Trophoblast cell (in vitro differentiated cells and primary cell): Measurements from ENCODE around the gene GALNTL6.

Experiments used
- DNase-seq, 2 donors: peaks; one replicate each; pipeline ENCODE4 v3.0.0-alpha.2; 2016
- H2AFZ ChIP-seq: 2 replicates; pipeline ENCODE4 v1.6.1; 2013; ENCODE audit warnings: low read length, moderate library complexity, mild to moderate bottlenecking; ENCODE audit not compliant: insufficient read depth, poor library complexity
- H2AK5ac ChIP-seq: 2 replicates; pipeline ENCODE4 v1.6.1; 2013; ENCODE audit warnings: mild to moderate bottlenecking, low read length
- H2BK120ac ChIP-seq: 2 replicates; pipeline ENCODE4 v1.6.1; 2013; ENCODE audit warnings: low read length, mild to moderate bottlenecking, moderate library complexity; ENCODE audit not compliant: insufficient read depth, poor library complexity
- H2BK12ac ChIP-seq: 2 replicates; pipeline ENCODE4 v1.6.1; 2013; ENCODE audit warnings: mild to moderate bottlenecking, low read length, moderate library complexity
- H2BK5ac ChIP-seq: 2 replicates; pipeline ENCODE4 v1.6.1; 2013; ENCODE audit warnings: low read length, low read depth, moderate library complexity, mild to moderate bottlenecking; ENCODE audit not compliant: poor library complexity
- H3K14ac ChIP-seq: 2 replicates; pipeline ENCODE4 v1.6.1; 2013; ENCODE audit warnings: mild to moderate bottlenecking, low read length
- H3K18ac ChIP-seq: 2 replicates; pipeline ENCODE4 v1.6.1; 2013; ENCODE audit warnings: mild to moderate bottlenecking, low read length
- H3K23ac ChIP-seq: 2 replicates; pipeline ENCODE4 v1.6.1; 2013; ENCODE audit warnings: low read length
- H3K27ac ChIP-seq: 2 replicates; pipeline ENCODE4 v1.5.1; 2013; ENCODE audit warnings: low read depth, mild to moderate bottlenecking, inconsistent platforms, low read length, moderate library complexity
- H3K27me3 ChIP-seq: 2 replicates; pipeline ENCODE4 v1.6.1; 2013; ENCODE audit warnings: inconsistent platforms, mild to moderate bottlenecking, low read length, moderate library complexity; ENCODE audit not compliant: insufficient read depth
- H3K36me3 ChIP-seq, 2 experiments: 1 replicate in 1 of 2; 2 replicates in 1 of 2; pipeline ENCODE4 v1.6.1; 2013; ENCODE audit warnings: low read length in 2 of 2, mild to moderate bottlenecking in 2 of 2, moderate library complexity in 1 of 2; ENCODE audit not compliant: insufficient read depth in 2 of 2, control insufficient read depth in 1 of 2
- H3K4ac ChIP-seq: 2 replicates; pipeline ENCODE4 v1.6.1; 2013; ENCODE audit warnings: low read depth, mild to moderate bottlenecking, low read length, moderate library complexity
- H3K4me1 ChIP-seq, 2 experiments: 1 replicate in 1 of 2; 2 replicates in 1 of 2; pipeline ENCODE4 v1.6.1; 2013; ENCODE audit warnings: low read length in 2 of 2, mild to moderate bottlenecking in 2 of 2, moderate library complexity in 1 of 2; ENCODE audit not compliant: insufficient read depth in 2 of 2, control insufficient read depth in 1 of 2
- H3K4me2 ChIP-seq: 2 replicates; pipeline ENCODE4 v1.6.1; 2013; ENCODE audit warnings: inconsistent platforms, mild to moderate bottlenecking, low read length, moderate library complexity
- H3K4me3 ChIP-seq: 2 replicates; pipeline ENCODE4 v1.5.1; 2013; ENCODE audit warnings: mild to moderate bottlenecking, low read depth, low read length, inconsistent platforms
- H3K79me1 ChIP-seq: one replicate; pipeline ENCODE4 v1.6.1; 2013; ENCODE audit warnings: low read length
- H3K79me2 ChIP-seq: 2 replicates; pipeline ENCODE4 v1.6.1; 2013; ENCODE audit warnings: low read length, mild to moderate bottlenecking; ENCODE audit not compliant: control insufficient read depth, insufficient read depth, poor library complexity
- H3K9ac ChIP-seq: 2 replicates; pipeline ENCODE4 v1.6.1; 2013; ENCODE audit warnings: mild to moderate bottlenecking, low read length
- H3K9me3 ChIP-seq: 2 replicates; pipeline ENCODE4 v1.6.1; 2013; ENCODE audit warnings: low read depth, mild to moderate bottlenecking, control low read depth, inconsistent platforms, low read length; ENCODE audit not compliant: insufficient read depth
- H4K12ac ChIP-seq: 2 replicates; pipeline ENCODE4 v1.6.1; 2013; ENCODE audit warnings: low read depth, mild to moderate bottlenecking, low read length, moderate library complexity
- H4K8ac ChIP-seq: 2 replicates; pipeline ENCODE4 v1.6.1; 2013; ENCODE audit warnings: low read depth, mild to moderate bottlenecking, low read length, moderate library complexity
- H4K91ac ChIP-seq: one replicate; pipeline ENCODE4 v1.6.1; 2013; ENCODE audit warnings: low read depth, mild to moderate bottlenecking, low read length, moderate library complexity
- WGBS: extraction: QIAGEN DNeasy Blood & Tissue Kit; methylation state at CpG from one replicate; pipeline ENCODE4 v1.1.7; 2013; ENCODE audit warnings: missing lambda C conversion rate; ENCODE audit not compliant: insufficient read length, insufficient coverage; ENCODE audit errors: extremely low coverage; 5-methylcytosine and 5-hydroxymethylcytosine counted together

Gene GALNTL6

GRCh38 chr4:172220679-172221078, 407.5 kb downstream of the GALNTL6 start:
- no peak overlapping the region for H3K9ac ChIP-seq
- H4K8ac ChIP-seq, result no peak overlapping the region
- H3K4me3 ChIP-seq, result no peak overlapping the region
- no peaks in the 10 kb centered on the region for H3K4me1 ChIP-seq
- no peak overlapping the region for H3K23ac ChIP-seq
- no CpG with 5 or more reads among the region's 1 CpG for WGBS
- H3K27ac ChIP-seq, result no peak overlapping the region
- H3K14ac ChIP-seq, result no peak overlapping the region
- no peak overlapping the region for H3K18ac ChIP-seq
- no peak overlapping the region for H3K4me2 ChIP-seq
- H3K79me1 ChIP-seq, result no peaks in the 10 kb centered on the region
- no peaks in the 10 kb centered on the region for H3K27me3 ChIP-seq
- H2BK5ac ChIP-seq, result no peak overlapping the region
- H2AFZ ChIP-seq, result no peak overlapping the region
- no peak overlapping the region for H2AK5ac ChIP-seq
- H2BK120ac ChIP-seq, result no peak overlapping the region
- no peak overlapping the region for H4K91ac ChIP-seq
- H3K4ac ChIP-seq, result no peak overlapping the region
- H3K36me3 ChIP-seq, result no peaks in the 10 kb centered on the region
- H3K9me3 ChIP-seq, result no peaks in the 10 kb centered on the region
- H4K12ac ChIP-seq, result no peak overlapping the region
- DNase-seq, result no peak
- no peaks in the 10 kb centered on the region for H3K79me2 ChIP-seq
- H2BK12ac ChIP-seq, result no peak overlapping the region

DNA sequence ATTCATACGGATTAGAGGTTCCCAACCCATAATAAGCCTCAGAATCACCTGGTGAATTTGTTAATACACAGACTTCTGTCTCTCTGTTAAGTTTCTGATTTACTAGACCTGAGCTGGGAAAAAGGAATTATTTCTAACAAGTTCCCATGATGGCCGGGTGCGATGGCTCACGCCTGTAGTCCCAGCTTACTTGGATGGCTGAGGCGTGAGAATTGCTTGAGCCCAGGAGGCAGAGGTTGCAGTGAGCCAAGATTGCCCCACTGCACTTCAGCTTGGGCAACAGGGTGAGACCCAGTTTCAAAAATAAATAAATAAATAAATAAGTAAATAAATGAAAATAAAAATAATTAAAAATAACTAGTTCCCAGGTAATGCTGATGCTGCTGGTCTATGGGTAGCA, 412.3 kb downstream of the GALNTL6 start:
- H3K4ac ChIP-seq, result no peak overlapping the region
- H3K79me1 ChIP-seq, result no peaks in the 10 kb centered on the region
- DNase-seq, result no peak
- no peak overlapping the region for H3K4me2 ChIP-seq
- no peaks in the 10 kb centered on the region for H3K9me3 ChIP-seq
- H4K8ac ChIP-seq, result no peak overlapping the region
- no peak overlapping the region for H3K27ac ChIP-seq
- no peak overlapping the region for H2BK5ac ChIP-seq
- no peak overlapping the region for H2AFZ ChIP-seq
- no peak overlapping the region for H4K12ac ChIP-seq
- H3K4me1 ChIP-seq, result no peaks in the 10 kb centered on the region
- no peak overlapping the region for H3K23ac ChIP-seq
- no peak overlapping the region for H2BK12ac ChIP-seq
- no CpG with 5 or more reads among the region's 5 CpGs for WGBS
- no peak overlapping the region for H2AK5ac ChIP-seq
- no peak overlapping the region for H3K9ac ChIP-seq
- H3K14ac ChIP-seq, result no peak overlapping the region
- H3K36me3 ChIP-seq, result no peaks in the 10 kb centered on the region
- H3K4me3 ChIP-seq, result no peak overlapping the region
- H2BK120ac ChIP-seq, result no peak overlapping the region
- H3K79me2 ChIP-seq, result no peaks in the 10 kb centered on the region
- H3K18ac ChIP-seq, result no peak overlapping the region
- no peaks in the 10 kb centered on the region for H3K27me3 ChIP-seq
- H4K91ac ChIP-seq, result no peak overlapping the region

DNA sequence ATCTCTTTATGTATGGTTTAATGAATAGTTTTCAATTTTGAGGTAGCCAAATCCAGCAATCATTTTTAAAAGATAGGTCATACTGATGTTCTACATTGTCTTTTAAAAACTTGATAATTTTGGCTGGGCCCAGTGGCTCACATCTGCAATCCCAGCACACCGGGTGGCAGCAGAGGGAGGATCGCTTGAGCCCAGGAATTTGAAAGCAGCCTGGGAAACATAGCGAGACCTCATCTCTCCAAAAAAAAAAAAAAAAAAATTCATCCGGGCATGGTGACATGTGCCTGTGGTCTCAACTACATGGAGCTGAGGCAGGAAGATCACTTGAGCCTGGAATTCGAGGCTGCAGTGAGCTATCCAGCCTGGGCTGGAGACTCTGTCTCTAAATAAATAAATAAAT, 419.8 kb downstream of the GALNTL6 start:
- Histone ChIP-seq H3K79me2 (no peaks in the 10 kb centered on the region), H3K4me1 (no peaks in the 10 kb centered on the region), H4K12ac (no peak overlapping the region), H2BK12ac (no peak overlapping the region), H2BK5ac (no peak overlapping the region), H3K27me3 (no peaks in the 10 kb centered on the region), H3K27ac (no peak overlapping the region), H3K9me3 (no peaks in the 10 kb centered on the region), H2BK120ac (no peak overlapping the region), H4K91ac (no peak overlapping the region), H4K8ac (no peak overlapping the region), H2AK5ac (no peak overlapping the region), H3K36me3 (no peaks in the 10 kb centered on the region), H3K14ac (no peak overlapping the region), H3K4me3 (no peak overlapping the region), H3K79me1 (no peaks in the 10 kb centered on the region), H3K4me2 (no peak overlapping the region), H3K9ac (no peak overlapping the region), H3K23ac (no peak overlapping the region), H3K18ac (no peak overlapping the region), H2AFZ (no peak overlapping the region), H3K4ac (no peak overlapping the region)
- no CpG with 5 or more reads among the region's 5 CpGs for WGBS
- DNase-seq, result no peak

DNA sequence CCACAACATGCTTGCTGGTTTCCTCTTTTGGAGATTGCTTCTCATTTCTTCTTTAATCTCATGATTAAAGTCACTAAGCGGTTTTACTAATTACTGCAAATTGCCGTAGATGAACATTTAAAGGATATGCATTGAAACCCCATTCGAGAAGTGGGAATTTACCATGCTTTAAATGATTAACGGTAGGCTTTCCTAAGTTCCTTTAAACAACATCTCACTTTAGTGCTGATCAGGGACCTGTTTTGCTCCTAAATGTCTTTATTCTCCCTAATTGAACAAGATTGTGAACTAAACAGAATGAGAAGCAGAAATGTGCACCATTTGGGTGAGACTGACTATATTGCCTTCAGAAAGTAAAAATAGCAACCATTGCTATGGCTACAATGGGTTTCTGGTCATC, 430.3 kb downstream of the GALNTL6 start:
- Histone ChIP-seq H2AK5ac (no peak overlapping the region), H3K27me3 (no peaks in the 10 kb centered on the region), H3K4me1 (no peaks in the 10 kb centered on the region), H4K12ac (no peak overlapping the region), H4K8ac (no peak overlapping the region), H2BK12ac (no peak overlapping the region), H2BK5ac (no peak overlapping the region), H3K27ac (no peak overlapping the region), H3K9ac (no peak overlapping the region), H3K14ac (no peak overlapping the region), H3K23ac (no peak overlapping the region), H2BK120ac (no peak overlapping the region), H3K4me3 (no peak overlapping the region), H3K36me3 (no peaks in the 10 kb centered on the region), H3K4ac (no peak overlapping the region), H3K9me3 (no peaks in the 10 kb centered on the region), H3K4me2 (no peak overlapping the region), H2AFZ (no peak overlapping the region), H4K91ac (no peak overlapping the region), H3K79me2 (no peaks in the 10 kb centered on the region), H3K79me1 (no peaks in the 10 kb centered on the region), H3K18ac (no peak overlapping the region)
- WGBS, result no CpG with 5 or more reads among the region's 4 CpGs
- DNase-seq, result no peak

DNA sequence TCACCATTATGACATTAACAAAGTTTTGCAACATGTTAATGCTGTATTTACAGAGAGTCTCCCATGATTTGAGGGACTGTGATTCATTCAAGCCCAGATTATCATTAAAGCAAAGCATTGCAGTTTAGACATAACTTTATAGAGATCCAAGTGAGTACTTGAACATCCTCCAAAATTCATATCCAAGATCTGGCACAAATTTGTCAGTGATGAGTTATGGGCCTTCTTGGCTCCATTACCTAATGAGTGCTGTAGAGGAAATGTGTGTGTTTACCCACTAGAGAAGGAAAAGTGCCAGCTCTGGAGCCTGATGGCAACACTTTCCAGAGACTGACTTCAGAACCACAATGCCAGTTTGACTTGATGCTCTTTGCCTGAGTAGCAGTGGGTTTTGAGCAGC, 432.3 kb downstream of the GALNTL6 start:
- DNase-seq, result no peak
- no peak overlapping the region for H3K4me2 ChIP-seq

More for the DNA sequence above, 432.3 kb downstream of the GALNTL6 start:
- H3K27me3 ChIP-seq, result no peaks in the 10 kb centered on the region
- no peak overlapping the region for H3K18ac ChIP-seq
- no peak overlapping the region for H3K9ac ChIP-seq
- H3K27ac ChIP-seq, result no peak overlapping the region
- H4K12ac ChIP-seq, result no peak overlapping the region
- H2AK5ac ChIP-seq, result no peak overlapping the region
- no peak overlapping the region for H2AFZ ChIP-seq
- no peaks in the 10 kb centered on the region for H3K9me3 ChIP-seq
- H3K4ac ChIP-seq, result no peak overlapping the region
- no peaks in the 10 kb centered on the region for H3K36me3 ChIP-seq
- no peak overlapping the region for H3K23ac ChIP-seq
- no peaks in the 10 kb centered on the region for H3K79me1 ChIP-seq
- no peak overlapping the region for H2BK5ac ChIP-seq
- no peak overlapping the region for H3K4me3 ChIP-seq
- H4K8ac ChIP-seq, result no peak overlapping the region
- no peak overlapping the region for H2BK120ac ChIP-seq
- H3K79me2 ChIP-seq, result no peaks in the 10 kb centered on the region
- H3K4me1 ChIP-seq, result no peaks in the 10 kb centered on the region
- H3K14ac ChIP-seq, result no peak overlapping the region
- no peak overlapping the region for H4K91ac ChIP-seq
- no peak overlapping the region for H2BK12ac ChIP-seq
